ENCODE measurements around the gene REELD1.

REELD1 gene

GRCh38 chr4:146271466-146271865, 57.1 kb downstream of the REELD1 start:
- Histone ChIP-seq H3F3A (ENCODE audit: insufficient read depth, low read length) (no peaks in the 10 kb centered on the region), H3K36me3 (ENCODE audit: insufficient read depth, low read length) (no peaks in the 10 kb centered on the region), H3K4me1 (ENCODE audit: insufficient read depth, low read length, severe bottlenecking) (peaks cover 3% of the 10 kb centered on the region), H3K4me2 (ENCODE audit: low read length) (no peak overlapping the region), H3K9me3 (ENCODE audit: low read length) (no peaks in the 10 kb centered on the region), H2AFZ (ENCODE audit: low read length) (no peak overlapping the region), H3K9ac (ENCODE audit: low read length) (no peak overlapping the region), H3K27ac (ENCODE audit: low read depth, low read length, poor library complexity, severe bottlenecking) (no peak overlapping the region), H3K27me3 (ENCODE audit: insufficient read depth, low read length) (no peaks in the 10 kb centered on the region), H3K4me3 (ENCODE audit: low read depth, low read length, poor library complexity, severe bottlenecking) (no peak overlapping the region), H4K20me1 (ENCODE audit: insufficient read depth, low read length) (no peaks in the 10 kb centered on the region), H3K9me2 (ENCODE audit: low read depth, low read length) (no peaks in the 10 kb centered on the region), H3K79me2 (ENCODE audit: insufficient read depth, low read length) (no peaks in the 10 kb centered on the region)
- TF ChIP-seq EZH2 (IDR thresholded peaks at IDR 0.05; ENCODE audit: borderline replicate concordance, low read length) (no peak), CTCF (IDR thresholded peaks at IDR 0.05; ENCODE audit: low read length) (no peak)

- Histone ChIP-seq H3K27ac (ENCODE audit: low read depth, low read length, poor library complexity, severe bottlenecking) (no peak overlapping the region), H3K36me3 (ENCODE audit: insufficient read depth, low read length) (no peaks in the 10 kb centered on the region), H2AFZ (ENCODE audit: low read length) (no peak overlapping the region), H3K79me2 (ENCODE audit: insufficient read depth, low read length) (no peaks in the 10 kb centered on the region), H3K4me3 (ENCODE audit: low read depth, low read length, poor library complexity, severe bottlenecking) (no peak overlapping the region), H3K4me2 (ENCODE audit: low read length) (no peak overlapping the region), H3K27me3 (ENCODE audit: insufficient read depth, low read length) (no peaks in the 10 kb centered on the region), H3K9me2 (ENCODE audit: low read depth, low read length) (no peaks in the 10 kb centered on the region), H3K9me3 (ENCODE audit: low read length) (no peaks in the 10 kb centered on the region), H3F3A (ENCODE audit: insufficient read depth, low read length) (no peaks in the 10 kb centered on the region), H4K20me1 (ENCODE audit: insufficient read depth, low read length) (no peaks in the 10 kb centered on the region), H3K9ac (ENCODE audit: low read length) (no peak overlapping the region), H3K4me1 (ENCODE audit: insufficient read depth, low read length, severe bottlenecking) (peaks cover 3% of the 10 kb centered on the region)
- TF ChIP-seq EZH2 (IDR thresholded peaks at IDR 0.05; ENCODE audit: borderline replicate concordance, low read length) = no peak
- TF ChIP-seq CTCF (IDR thresholded peaks at IDR 0.05; ENCODE audit: low read length) = no peak
These were observed 59.0 kb downstream of the REELD1 start for GRCh38 chr4:146273204-146273901.

- no peaks in the 10 kb centered on the region for H4K20me1 ChIP-seq (ENCODE audit: insufficient read depth, low read length)
- H3K9me3 ChIP-seq (ENCODE audit: low read length) = no peaks in the 10 kb centered on the region
- no peak overlapping the region for H3K4me3 ChIP-seq (ENCODE audit: low read depth, low read length, poor library complexity, severe bottlenecking)
- no peak overlapping the region for H2AFZ ChIP-seq (ENCODE audit: low read length)
- H3K27ac ChIP-seq (ENCODE audit: low read depth, low read length, poor library complexity, severe bottlenecking) = no peak overlapping the region
- no peak overlapping the region for H3K9ac ChIP-seq (ENCODE audit: low read length)
- H3K27me3 ChIP-seq (ENCODE audit: insufficient read depth, low read length) = no peaks in the 10 kb centered on the region
- no peaks in the 10 kb centered on the region for H3K4me1 ChIP-seq (ENCODE audit: insufficient read depth, low read length, severe bottlenecking)
- H3K79me2 ChIP-seq (ENCODE audit: insufficient read depth, low read length) = no peaks in the 10 kb centered on the region
- H3K4me2 ChIP-seq (ENCODE audit: low read length) = no peak overlapping the region
- no peaks in the 10 kb centered on the region for H3K9me2 ChIP-seq (ENCODE audit: low read depth, low read length)
- no peaks in the 10 kb centered on the region for H3K36me3 ChIP-seq (ENCODE audit: insufficient read depth, low read length)
- H3F3A ChIP-seq (ENCODE audit: insufficient read depth, low read length) = no peaks in the 10 kb centered on the region
- no peak for TF ChIP-seq EZH2 (IDR thresholded peaks at IDR 0.05; ENCODE audit: borderline replicate concordance, low read length)
- no peak for TF ChIP-seq CTCF (IDR thresholded peaks at IDR 0.05; ENCODE audit: low read length)
These were observed 60.4 kb downstream of the REELD1 start for GRCh38 chr4:146274774-146275173.

All from OCI-LY1 (cell line).